ENCODE measurements around the gene GARRE1.

The GARRE1 gene

DNA sequence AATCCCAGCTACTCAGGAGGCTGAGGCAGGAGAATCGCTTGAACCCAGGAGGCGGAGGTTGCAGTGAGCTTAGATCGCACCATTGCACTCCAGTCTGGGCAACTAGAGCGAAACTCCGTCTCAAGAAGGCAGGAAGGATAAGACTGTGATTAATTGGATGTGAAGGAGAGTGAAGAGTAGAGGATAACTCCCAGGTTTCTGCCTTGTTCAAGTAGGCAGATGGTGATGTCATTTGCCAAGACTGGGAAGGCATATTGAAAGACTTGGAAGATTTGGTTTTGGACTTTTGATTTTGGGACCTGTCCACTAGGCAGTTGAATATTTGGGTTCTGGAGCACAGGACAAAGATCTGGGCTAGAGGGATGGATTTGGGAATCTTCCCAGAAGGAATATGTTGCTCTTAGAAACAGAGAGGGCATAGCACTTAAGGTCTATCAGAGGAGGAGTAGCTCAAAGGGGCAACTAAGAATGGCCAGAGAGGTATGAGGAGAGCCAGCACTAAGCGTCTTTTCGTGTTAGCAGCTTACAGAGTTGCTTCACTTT is 20.0 kb downstream of the GARRE1 start:
- Histone ChIP-seq H3K27ac (ENCODE audit: low read depth, low read length) (no peak overlapping the region), H3K4me2 (ENCODE audit: low read length) (peak overlapping the region; percentile 64; the same call in 1 of the 2 replicates), H3K9me3 (ENCODE audit: control insufficient read depth, insufficient read depth, low read length) (0 out of 2 replicates have a peak, but pooled peaks cover 4% of the 10 kb centered on the region), H3K4me3 (ENCODE audit: low read length) (no peak overlapping the region), H3F3A (ENCODE audit: control insufficient read depth, insufficient read depth) (peaks cover 18% of the 10 kb centered on the region), H4K20me1 (ENCODE audit: control insufficient read depth, insufficient read depth, low read depth, low read length) (no peaks in the 10 kb centered on the region), H3K27me3 (ENCODE audit: control insufficient read depth, low read length) (no peaks in the 10 kb centered on the region), H3K4me1 (ENCODE audit: control insufficient read depth, low read length) (peaks cover 82% of the 10 kb centered on the region), H3K36me3 (ENCODE audit: control insufficient read depth, low read length) (peaks cover 7% of the 10 kb centered on the region), H3K79me2 (ENCODE audit: control insufficient read depth, low read length) (peaks cover 93% of the 10 kb centered on the region), H3K9me2 (replicated peaks; ENCODE audit: control insufficient read depth, low read length) (no peaks in the 10 kb centered on the region)
- TF ChIP-seq CTCF (IDR thresholded peaks at IDR 0.05; ENCODE audit: low read depth, low read length, poor library complexity, severe bottlenecking) (no peak), EZH2phosphoT487 (IDR thresholded peaks at IDR 0.05; ENCODE audit: borderline replicate concordance, low read length) (no peak)

GRCh38 chr19:34274827-34275625 is 20.7 kb downstream of the GARRE1 start:
- H3K27ac ChIP-seq (ENCODE audit: low read depth, low read length), result no peak overlapping the region
- peaks cover 91% of the 10 kb centered on the region for H3K79me2 ChIP-seq (ENCODE audit: control insufficient read depth, low read length)

DNA sequence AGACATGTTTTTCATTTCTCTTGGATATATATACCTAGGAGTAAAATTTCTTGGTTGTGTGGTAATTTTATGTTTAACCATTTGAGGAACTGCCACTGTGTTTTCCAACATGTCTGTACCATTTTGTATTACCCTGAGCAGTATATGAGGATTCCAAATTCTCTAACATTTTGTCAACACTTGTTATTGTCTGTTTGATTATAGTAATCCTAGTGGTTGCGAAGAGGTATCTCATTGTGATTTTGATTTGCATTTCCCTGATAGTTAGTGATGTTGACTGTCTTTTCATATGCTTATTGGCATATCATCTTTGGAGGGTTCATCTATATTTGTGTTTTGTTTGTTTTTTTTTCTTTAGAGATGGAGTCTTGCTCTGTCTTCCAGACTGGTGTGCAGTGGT is 21.4 kb downstream of the GARRE1 start:
- Histone ChIP-seq H3K79me2 (ENCODE audit: control insufficient read depth, low read length) (peaks cover 89% of the 10 kb centered on the region), H3K4me1 (ENCODE audit: control insufficient read depth, low read length) (peaks cover 69% of the 10 kb centered on the region)

More at GRCh38 chr19:34274827-34275625, 20.7 kb downstream of the GARRE1 start:
- H3K27me3 ChIP-seq (ENCODE audit: control insufficient read depth, low read length), result no peaks in the 10 kb centered on the region
- 0 out of 2 replicates have a peak, but pooled peaks cover 4% of the 10 kb centered on the region for H3K9me3 ChIP-seq (ENCODE audit: control insufficient read depth, insufficient read depth, low read length)
- no peak overlapping the region for H3K4me3 ChIP-seq (ENCODE audit: low read length)
- peaks cover 7% of the 10 kb centered on the region for H3K36me3 ChIP-seq (ENCODE audit: control insufficient read depth, low read length)
- no peak for TF ChIP-seq CTCF (IDR thresholded peaks at IDR 0.05; ENCODE audit: low read depth, low read length, poor library complexity, severe bottlenecking)
- no peak for TF ChIP-seq EZH2phosphoT487 (IDR thresholded peaks at IDR 0.05; ENCODE audit: borderline replicate concordance, low read length)
- H3F3A ChIP-seq (ENCODE audit: control insufficient read depth, insufficient read depth), result peaks cover 12% of the 10 kb centered on the region
- H3K9me2 ChIP-seq (replicated peaks; ENCODE audit: control insufficient read depth, low read length), result no peaks in the 10 kb centered on the region
- H4K20me1 ChIP-seq (ENCODE audit: control insufficient read depth, insufficient read depth, low read depth, low read length), result no peaks in the 10 kb centered on the region
- H3K4me1 ChIP-seq (ENCODE audit: control insufficient read depth, low read length), result peaks cover 76% of the 10 kb centered on the region
- H3K4me2 ChIP-seq (ENCODE audit: low read length), result no peak overlapping the region

More for the DNA sequence above, 21.4 kb downstream of the GARRE1 start:
- Histone ChIP-seq H3K36me3 (ENCODE audit: control insufficient read depth, low read length) (peaks cover 6% of the 10 kb centered on the region), H3F3A (ENCODE audit: control insufficient read depth, insufficient read depth) (peaks cover 6% of the 10 kb centered on the region), H3K27ac (ENCODE audit: low read depth, low read length) (no peak overlapping the region), H3K9me2 (replicated peaks; ENCODE audit: control insufficient read depth, low read length) (no peaks in the 10 kb centered on the region), H3K4me3 (ENCODE audit: low read length) (no peak overlapping the region), H4K20me1 (ENCODE audit: control insufficient read depth, insufficient read depth, low read depth, low read length) (no peaks in the 10 kb centered on the region), H3K27me3 (ENCODE audit: control insufficient read depth, low read length) (no peaks in the 10 kb centered on the region), H3K4me2 (ENCODE audit: low read length) (no peak overlapping the region), H3K9me3 (ENCODE audit: control insufficient read depth, insufficient read depth, low read length) (0 out of 2 replicates have a peak, but pooled peaks cover 4% of the 10 kb centered on the region)
- TF ChIP-seq CTCF (IDR thresholded peaks at IDR 0.05; ENCODE audit: low read depth, low read length, poor library complexity, severe bottlenecking) (no peak), EZH2phosphoT487 (IDR thresholded peaks at IDR 0.05; ENCODE audit: borderline replicate concordance, low read length) (no peak)

All from DOHH2 (cell line).